Activated CD4-positive, CD25-positive, alpha-beta regulatory T cell (primary cell): ENCODE data around the gene SMARCA1.

Experiments used
- DNase-seq, 4 experiments: peaks; one replicate each; lab custom pipeline; 2025; lab: John Stamatoyannopoulos, UW

Gene SMARCA1

GRCh38 chrX:129461801-129462456 is 61.4 kb downstream of the SMARCA1 start:
- no peak for DNase-seq

- DNase-seq, result no peak
Measured at GRCh38 chrX:129452523-129452922, 70.8 kb downstream of the SMARCA1 start.

GRCh38 chrX:129450123-129450522 is 73.2 kb downstream of the SMARCA1 start:
- no peak for DNase-seq

DNA sequence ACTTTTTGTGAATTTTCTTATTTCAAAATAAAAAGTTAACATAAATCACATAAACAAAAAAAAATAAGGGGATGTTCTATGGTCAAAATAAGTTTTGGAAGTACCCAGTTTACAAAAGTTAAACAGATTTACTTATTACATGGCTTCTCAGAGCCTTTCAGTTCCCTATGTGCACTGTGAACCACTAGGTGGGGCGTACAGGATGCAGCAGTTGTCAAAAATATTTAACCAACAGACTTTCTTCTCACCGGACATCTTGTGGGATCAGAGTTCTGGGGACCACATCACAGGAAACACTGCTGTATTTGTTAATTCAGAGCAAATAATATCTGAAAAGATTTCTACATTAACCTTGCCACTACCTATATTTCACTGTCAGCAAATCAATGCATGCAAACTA is 74.1 kb downstream of the SMARCA1 start:
- DNase-seq, result no peak

DNA sequence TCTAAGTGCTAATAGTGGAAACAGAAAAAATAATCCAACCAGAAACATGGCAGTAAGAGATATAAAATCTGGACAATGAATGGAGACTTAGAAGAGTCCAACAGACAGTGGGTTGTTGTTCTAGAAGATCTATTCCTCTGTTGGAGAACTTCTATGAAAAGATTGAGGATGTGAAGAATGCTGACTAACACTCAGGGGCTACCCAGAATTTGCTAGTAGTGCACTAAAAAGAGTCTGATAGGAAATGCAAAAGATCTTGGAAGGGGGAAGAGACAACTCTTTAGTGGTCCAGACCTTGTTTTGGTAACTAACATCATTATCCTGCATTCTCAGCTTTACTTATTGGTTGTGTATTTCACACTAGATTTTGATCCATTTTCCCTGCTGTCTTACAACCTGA is 77.9 kb downstream of the SMARCA1 start:
- no peak for DNase-seq

DNA sequence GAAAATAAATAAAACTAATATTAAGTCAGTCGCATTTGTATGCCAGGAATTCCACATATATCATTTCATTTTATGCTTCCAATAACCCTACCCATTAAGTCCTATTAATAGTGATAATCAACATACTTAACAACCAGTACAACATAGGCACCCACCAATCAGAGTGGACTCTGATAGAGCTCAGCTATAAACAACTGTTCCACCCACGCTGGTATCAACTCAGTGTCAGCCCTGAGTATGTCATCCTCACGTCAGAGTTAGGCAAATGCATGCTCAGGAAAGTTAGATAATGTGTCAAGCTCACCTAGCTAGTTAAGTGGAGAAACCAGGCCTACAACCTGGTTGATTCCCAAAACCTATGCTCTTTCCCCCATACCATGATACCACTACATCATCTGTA is 89.3 kb downstream of the SMARCA1 start:
- no peak for DNase-seq

GRCh38 chrX:129433461-129433860 is 89.8 kb downstream of the SMARCA1 start:
- no peak for DNase-seq

DNA sequence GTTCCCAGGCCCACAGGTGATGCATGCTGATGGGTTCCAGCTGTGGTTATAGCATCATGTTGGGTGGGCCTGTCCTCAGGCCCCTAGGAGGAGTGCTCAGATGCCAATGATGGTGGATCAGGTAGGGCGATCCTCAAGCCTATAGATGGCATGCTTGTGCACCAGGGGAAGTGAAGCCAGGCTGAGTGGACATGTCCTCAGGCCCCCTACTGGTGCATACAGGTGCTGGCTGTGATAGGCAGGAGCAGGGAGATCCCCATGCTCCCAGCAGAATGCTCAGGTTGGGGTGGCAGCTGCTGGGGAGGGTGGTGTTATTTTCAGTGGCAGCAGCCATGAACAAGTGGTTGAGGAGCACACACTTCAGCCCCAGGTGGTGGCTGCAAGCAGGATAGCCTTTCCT is 96.0 kb downstream of the SMARCA1 start:
- DNase-seq, result no peak

DNA sequence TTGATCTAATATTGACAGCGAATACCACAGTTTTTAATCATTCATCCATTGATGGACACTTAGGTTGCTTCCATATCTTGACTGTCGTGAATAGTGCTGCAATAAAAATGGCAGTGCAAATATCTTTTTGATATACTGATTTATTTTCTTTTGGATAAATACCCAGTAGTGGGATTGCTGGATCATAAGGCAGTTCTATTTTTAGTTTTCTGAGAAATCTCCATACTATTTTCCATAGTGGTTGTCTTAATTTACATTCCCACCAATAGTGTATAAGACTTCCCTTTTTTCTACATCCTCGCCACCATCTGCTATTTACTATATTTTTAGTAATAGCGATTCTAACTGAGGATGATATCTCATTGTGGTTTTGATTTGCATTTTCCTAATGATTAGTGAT is 100.1 kb downstream of the SMARCA1 start:
- no peak for DNase-seq

- no peak for DNase-seq
Measured at GRCh38 chrX:129404670-129405008, 118.7 kb downstream of the SMARCA1 start.

- no peak for DNase-seq
Measured at GRCh38 chrX:129403974-129404669, 119.2 kb downstream of the SMARCA1 start.
